Psoas muscle (tissue), 8 donors: ENCODE measurements around the gene R3HDM1. TPM values are rescaled to one million over a fixed set of nuclear protein-coding genes. Genes with fewer than 3 reads are reported as not detected.

Experiments
- ATAC-seq, 4 donors: fragments of 200-7000 bp; cut with Tn5 transposase; one replicate each; pipeline ENCODE4 v1.9.1; 2020; ENCODE audit warnings: moderate library complexity in 3 of 4, mild to moderate bottlenecking in 2 of 4
- DNase-seq, 2 donors: peaks; one replicate each; pipeline ENCODE4 v3.0.0-alpha.2; 2020
- H3K27ac ChIP-seq: fragments of 200-600 bp; one replicate; pipeline ENCODE4 v1.8.0; 2022
- H3K27me3 ChIP-seq, 3 donors: fragments of 200-600 bp in 1 of 3; one replicate each; pipeline versions ENCODE4 v1.6.1 to v1.8.0; 2013 to 2022; ENCODE audit warnings: low read length in 2 of 3, mild to moderate bottlenecking in 2 of 3, moderate library complexity in 1 of 3; ENCODE audit not compliant: insufficient read depth in 3 of 3
- H3K36me3 ChIP-seq, 2 donors: fragments of 200-600 bp in 1 of 2; one replicate each; pipeline versions ENCODE4 v1.6.1 to v1.8.0; 2013 to 2022; ENCODE audit warnings: low read depth in 1 of 2, mild to moderate bottlenecking in 1 of 2, moderate library complexity in 1 of 2; ENCODE audit not compliant: insufficient read depth in 1 of 2
- H3K4me1 ChIP-seq: fragments of 200-600 bp; one replicate; pipeline ENCODE4 v1.8.0; 2022
- H3K4me3 ChIP-seq: fragments of 200-600 bp; one replicate; pipeline ENCODE4 v1.8.0; 2022; ENCODE audit warnings: mild to moderate bottlenecking
- H3K9me3 ChIP-seq: fragments of 200-600 bp; one replicate; pipeline ENCODE4 v1.8.0; 2022
- WGBS, 3 donors: extraction: QIAGEN DNeasy Blood & Tissue Kit; methylation state at CpG; one replicate each; pipeline versions ENCODE4 v1.1.6 to v1.1.7; 2013; 5-methylcytosine and 5-hydroxymethylcytosine counted together
- intact Hi-C, 2 donors: fragments of 100-400 bp; cut with DNase I; formaldehyde crosslinking; loops; one replicate each; pipeline versions ENCODE4 v1.11.0 to v1.14.2; 2022
- polyA plus RNA-seq, 3 donors: library from polyadenylated mRNA; stranded (reverse); fragments of 200-250 nt; gene quantifications; one replicate each; pipeline ENCODE4 v1.2.3, GENCODE V29; 2013
- total RNA-seq, 4 donors: library from RNA; stranded (reverse); fragmentation: NEBNext Ultra II Directional in 2 of 4; extraction: Animal tissue kit (Norgen Biotek cat#: 25700) in 2 of 4; gene quantifications; one replicate each; pipeline versions ENCODE4 v1.2.1 to v1.2.4, GENCODE V29; 2021 to 2023
- TF ChIP-seq, protein P1 (sequence below): fragments of 200-600 bp; IDR thresholded peaks from one replicate; pipeline ENCODE4 v1.8.0; 2022; ENCODE audit warnings: antibody characterized with exemption
- donor health status: healthy with polysubstance abuse.
- donor health status: DM: no; HTN: no; CAD: no; lungs with moderate emphysema.
- donor health status: Bipolar disorder and iron deficiency.
- donor health status: healthy.
- donor health status: DM: yes; HTN: yes; CAD: no.
- donor health status: DM: no; HTN: no; CAD: no.
- donor health status: DM: no; HTN: no; CAD: no.
- donor health status: DM: yes; HTN: yes; CAD: no.

R3HDM1 gene
- total and polyA plus RNA-seq, 7 donors: 4.6 to 25.3 (median 20.1) TPM

DNA sequence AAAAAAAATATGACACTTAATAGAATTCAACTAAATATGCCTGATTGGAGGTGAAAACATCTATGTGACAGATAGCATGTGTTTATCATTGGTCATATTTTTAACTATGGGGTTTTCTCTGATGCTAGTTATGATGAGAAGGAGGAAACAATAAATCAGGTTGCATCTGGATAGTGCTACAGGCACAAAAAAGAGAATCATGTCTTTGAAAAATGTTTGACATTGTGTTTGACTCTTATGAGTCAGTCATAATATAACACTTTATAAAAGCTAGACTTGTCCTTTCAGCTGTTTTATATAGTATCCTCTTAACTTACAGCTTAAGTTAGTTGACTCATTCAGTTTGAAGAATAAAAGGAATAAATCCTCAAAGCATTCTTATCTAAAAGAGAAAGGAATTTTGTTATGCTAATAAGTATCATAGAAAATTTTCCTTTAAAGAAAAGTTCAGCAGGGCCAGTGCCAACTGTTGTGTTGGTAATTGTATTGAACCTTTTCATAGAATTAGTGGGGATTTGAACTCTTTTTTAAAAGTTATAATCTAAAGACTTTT lies 131.9 kb downstream of the R3HDM1 start:
- no peaks in the 10 kb centered on the region for H3K9me3 ChIP-seq
- peaks cover 9% of the 10 kb centered on the region for H3K4me1 ChIP-seq
- intact Hi-C loops: no loop called here
- H3K36me3 ChIP-seq: peaks cover 0 to 26% of the 10 kb centered on the region in 2 donors
- H3K4me3 ChIP-seq: no peak overlapping the region
- no peak overlapping the region for H3K27ac ChIP-seq
- ATAC-seq: no peak
- TF ChIP-seq, protein P1, sequence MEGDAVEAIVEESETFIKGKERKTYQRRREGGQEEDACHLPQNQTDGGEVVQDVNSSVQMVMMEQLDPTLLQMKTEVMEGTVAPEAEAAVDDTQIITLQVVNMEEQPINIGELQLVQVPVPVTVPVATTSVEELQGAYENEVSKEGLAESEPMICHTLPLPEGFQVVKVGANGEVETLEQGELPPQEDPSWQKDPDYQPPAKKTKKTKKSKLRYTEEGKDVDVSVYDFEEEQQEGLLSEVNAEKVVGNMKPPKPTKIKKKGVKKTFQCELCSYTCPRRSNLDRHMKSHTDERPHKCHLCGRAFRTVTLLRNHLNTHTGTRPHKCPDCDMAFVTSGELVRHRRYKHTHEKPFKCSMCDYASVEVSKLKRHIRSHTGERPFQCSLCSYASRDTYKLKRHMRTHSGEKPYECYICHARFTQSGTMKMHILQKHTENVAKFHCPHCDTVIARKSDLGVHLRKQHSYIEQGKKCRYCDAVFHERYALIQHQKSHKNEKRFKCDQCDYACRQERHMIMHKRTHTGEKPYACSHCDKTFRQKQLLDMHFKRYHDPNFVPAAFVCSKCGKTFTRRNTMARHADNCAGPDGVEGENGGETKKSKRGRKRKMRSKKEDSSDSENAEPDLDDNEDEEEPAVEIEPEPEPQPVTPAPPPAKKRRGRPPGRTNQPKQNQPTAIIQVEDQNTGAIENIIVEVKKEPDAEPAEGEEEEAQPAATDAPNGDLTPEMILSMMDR: no peak
- no peak for DNase-seq
- no peaks in the 10 kb centered on the region for H3K27me3 ChIP-seq

DNA sequence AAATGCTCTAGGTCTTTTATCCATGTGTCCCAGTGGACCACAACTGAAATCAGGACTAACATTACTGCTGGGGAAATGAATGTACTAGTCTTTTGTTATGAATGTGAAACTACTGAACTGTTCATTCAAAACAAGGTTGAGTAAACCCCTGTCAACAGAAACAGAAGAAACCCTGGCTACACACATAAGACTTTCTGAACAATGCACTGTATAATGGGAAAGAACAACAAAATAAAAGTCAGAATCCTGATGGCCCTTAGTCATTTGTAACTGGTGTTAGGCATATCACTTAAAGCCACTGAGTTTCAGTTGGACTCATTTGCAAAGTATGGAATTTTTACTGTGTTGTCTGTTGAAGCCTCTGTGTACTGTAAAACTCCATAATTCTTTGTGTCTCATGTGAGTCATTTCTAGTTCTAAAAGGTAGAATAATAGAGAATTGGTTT lies 133.4 kb downstream of the R3HDM1 start:
- Histone ChIP-seq H3K4me3 (no peak overlapping the region), H3K4me1 (peaks cover 9% of the 10 kb centered on the region), H3K9me3 (no peaks in the 10 kb centered on the region), H3K27me3 (no peaks in the 10 kb centered on the region), H3K36me3 (peaks cover 0 to 31% of the 10 kb centered on the region in 2 donors), H3K27ac (no peak overlapping the region)
- TF ChIP-seq, protein P1: no peak
- DNase-seq (no peak), ATAC-seq (no peak)
- intact Hi-C loops: no loop called here

DNA sequence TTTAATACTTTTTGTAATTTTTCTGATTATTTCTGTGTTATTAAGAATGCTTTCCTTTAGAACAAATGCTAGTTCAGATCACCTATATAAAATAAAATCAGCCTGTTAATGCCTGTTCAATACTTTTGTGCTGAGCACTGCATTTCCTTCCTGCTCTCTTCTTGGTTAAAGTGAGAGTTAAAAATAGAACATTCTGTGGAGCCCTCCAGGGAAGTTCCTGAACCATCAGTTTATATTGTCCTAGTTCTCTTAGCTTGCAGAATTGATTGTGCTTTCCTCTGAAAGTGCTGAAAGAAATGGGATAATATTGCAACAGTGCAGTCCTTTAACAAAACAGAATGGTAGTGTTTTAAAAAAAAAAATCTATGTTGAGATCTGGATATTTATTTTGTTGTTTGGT lies 135.8 kb downstream of the R3HDM1 start:
- Histone ChIP-seq H3K4me1 (peaks cover 9% of the 10 kb centered on the region), H3K27me3 (no peaks in the 10 kb centered on the region), H3K9me3 (no peaks in the 10 kb centered on the region), H3K36me3 (peaks cover 0 to 26% of the 10 kb centered on the region in 2 donors), H3K27ac (no peak overlapping the region), H3K4me3 (no peak overlapping the region)
- DNase-seq: no peak
- no peak for ATAC-seq
- TF ChIP-seq, protein P1: no peak
- intact Hi-C loops: no loop called here

DNA sequence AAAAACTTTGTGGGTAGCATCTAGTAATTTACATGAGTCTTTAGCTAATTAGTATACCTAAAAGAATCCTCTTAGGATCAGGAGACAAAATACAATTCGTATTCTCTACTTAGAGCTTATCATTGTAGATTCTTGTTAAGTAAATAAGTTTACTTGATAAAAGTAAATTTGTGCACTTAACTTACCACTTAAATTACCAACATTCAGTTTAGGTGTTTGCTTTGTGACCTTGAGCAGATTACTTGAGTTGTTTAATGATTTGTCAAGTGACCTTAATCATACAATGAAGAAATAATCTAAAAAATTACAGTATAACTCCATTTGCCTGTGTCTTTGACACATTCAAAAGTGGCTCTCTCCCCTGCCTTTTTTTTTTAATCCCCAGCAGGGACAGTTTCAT lies 143.2 kb downstream of the R3HDM1 start:
- no peak overlapping the region for H3K27ac ChIP-seq
- DNase-seq: no peak
- intact Hi-C loops: no loop called here
- WGBS, 3 donors: 94 to 100% (median 98%) methylated on average over 1 of the region's 1 CpG
- H3K4me1 ChIP-seq: no peaks in the 10 kb centered on the region
- TF ChIP-seq, protein P1: no peak
- no peak overlapping the region for H3K4me3 ChIP-seq
- no peaks in the 10 kb centered on the region for H3K27me3 ChIP-seq
- peaks cover 0 to 43% of the 10 kb centered on the region in 2 donors for H3K36me3 ChIP-seq
- no peaks in the 10 kb centered on the region for H3K9me3 ChIP-seq
- no peak for ATAC-seq

DNA sequence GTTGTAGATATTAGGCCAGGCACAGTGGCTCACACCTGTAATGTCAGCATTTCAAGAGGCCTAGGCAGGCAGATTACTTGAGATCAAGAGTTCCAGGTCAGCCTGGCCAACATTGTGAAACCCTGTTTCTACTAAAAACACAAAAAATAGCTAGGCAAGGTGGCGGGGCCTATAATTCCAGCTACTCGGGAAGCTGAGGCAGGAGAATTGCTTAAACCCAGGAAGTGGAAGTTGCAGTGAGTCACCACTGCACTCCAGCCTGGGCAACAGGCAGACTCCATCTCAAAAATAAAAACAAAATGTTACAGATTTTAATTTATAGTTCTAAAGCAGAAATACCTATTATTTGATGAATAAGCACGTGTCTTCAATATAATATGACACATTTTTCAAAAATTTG lies 144.7 kb downstream of the R3HDM1 start:
- Histone ChIP-seq H3K36me3 (peaks cover 0 to 54% of the 10 kb centered on the region in 2 donors), H3K27ac (no peak overlapping the region), H3K9me3 (no peaks in the 10 kb centered on the region), H3K27me3 (no peaks in the 10 kb centered on the region), H3K4me1 (no peaks in the 10 kb centered on the region), H3K4me3 (no peak overlapping the region)
- 87 to 89% (median 88%) methylated on average over 3 of the region's 3 CpGs for whole genome bisulfite sequencing, 3 donors
- no peak for DNase-seq
- intact Hi-C loops: no loop called here
- no peak for ATAC-seq
- TF ChIP-seq, protein P1: no peak
